GM21526 (cell line): ENCODE data around the gene DCAF10.
"Not testable (repeated sequence)": the region's sequence is repeated elsewhere in the genome, so short reads cannot be mapped to it uniquely, and the experiment has no call there.

ENCODE experiments used
- ATAC-seq: cut with Tn5 transposase; IDR thresholded peaks from one replicate; pipeline ENCODE4 v1.9.1; 2021; ENCODE audit warnings: moderate library complexity; ENCODE audit not compliant: unreplicated experiment, low FRiP score

Gene DCAF10, protein sequence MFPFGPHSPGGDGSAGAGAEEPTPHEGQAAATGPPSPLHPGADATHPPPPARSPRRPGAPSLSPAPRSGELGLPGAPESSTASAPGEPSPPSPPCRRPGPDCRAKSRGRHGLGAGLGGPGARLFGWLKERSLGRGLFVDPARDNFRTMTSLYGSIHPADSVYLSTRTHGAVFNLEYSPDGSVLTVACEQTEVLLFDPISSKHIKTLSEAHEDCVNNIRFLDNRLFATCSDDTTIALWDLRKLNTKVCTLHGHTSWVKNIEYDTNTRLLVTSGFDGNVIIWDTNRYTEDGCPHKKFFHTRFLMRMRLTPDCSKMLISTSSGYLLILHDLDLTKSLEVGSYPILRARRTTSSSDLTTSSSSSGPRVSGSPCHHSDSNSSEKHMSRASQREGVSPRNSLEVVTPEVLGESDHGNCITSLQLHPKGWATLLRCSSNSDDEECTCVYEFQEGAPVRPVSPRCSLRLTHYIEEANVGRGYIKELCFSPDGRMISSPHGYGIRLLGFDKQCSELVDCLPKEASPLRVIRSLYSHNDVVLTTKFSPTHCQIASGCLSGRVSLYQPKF

DNA sequence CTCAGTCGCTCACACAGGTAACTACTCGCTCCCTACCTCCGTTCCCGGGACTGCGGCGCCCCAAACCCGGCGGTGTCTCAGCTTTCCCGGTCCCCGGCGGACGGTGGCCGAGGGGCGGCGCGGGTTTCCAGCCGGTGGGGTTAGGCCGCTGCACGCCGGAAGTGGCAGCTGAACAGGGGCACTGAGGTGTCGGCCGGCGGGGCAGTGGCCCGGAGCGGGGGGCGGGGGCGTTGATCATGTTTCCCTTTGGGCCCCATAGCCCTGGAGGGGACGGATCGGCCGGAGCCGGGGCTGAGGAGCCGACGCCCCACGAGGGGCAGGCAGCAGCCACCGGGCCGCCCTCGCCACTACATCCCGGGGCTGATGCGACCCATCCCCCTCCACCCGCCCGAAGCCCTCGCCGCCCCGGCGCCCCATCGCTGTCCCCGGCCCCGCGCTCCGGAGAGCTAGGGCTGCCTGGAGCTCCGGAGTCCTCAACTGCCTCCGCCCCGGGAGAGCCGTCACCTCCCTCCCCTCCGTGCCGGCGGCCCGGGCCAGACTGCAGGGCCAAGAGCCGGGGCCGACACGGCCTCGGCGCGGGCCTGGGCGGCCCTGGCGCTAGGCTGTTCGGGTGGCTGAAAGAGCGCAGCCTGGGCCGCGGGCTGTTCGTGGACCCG is at the start of gene DCAF10:
Gene DCAF10, plus strand, starts transcription at position 167 of the 656 bp plus-strand sequence. Its CDS starts 70 bp downstream, at position 237.
- ATAC-seq, result peak; percentile 62

DNA sequence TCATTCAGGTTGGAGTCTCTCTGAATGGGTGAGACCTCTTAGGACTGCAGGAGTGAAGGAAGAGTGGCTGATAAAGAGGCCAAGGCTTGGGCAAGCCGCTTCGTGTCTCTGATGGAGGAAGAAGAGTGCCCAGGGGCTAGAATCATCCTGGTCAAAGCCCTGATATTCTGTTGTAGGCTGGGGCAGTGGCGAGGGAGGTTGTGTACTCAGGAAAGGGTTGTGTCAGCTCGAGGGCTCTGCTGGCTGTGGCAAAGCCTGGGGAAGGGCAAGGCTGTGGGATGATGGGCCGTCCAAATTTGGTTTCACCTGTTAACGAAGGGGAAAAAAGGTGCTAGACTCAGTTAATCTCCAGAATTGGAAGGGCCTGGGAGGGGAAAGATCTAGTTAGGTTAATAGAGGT is 49.4 kb upstream of the DCAF10 start:
- no peak for ATAC-seq

DNA sequence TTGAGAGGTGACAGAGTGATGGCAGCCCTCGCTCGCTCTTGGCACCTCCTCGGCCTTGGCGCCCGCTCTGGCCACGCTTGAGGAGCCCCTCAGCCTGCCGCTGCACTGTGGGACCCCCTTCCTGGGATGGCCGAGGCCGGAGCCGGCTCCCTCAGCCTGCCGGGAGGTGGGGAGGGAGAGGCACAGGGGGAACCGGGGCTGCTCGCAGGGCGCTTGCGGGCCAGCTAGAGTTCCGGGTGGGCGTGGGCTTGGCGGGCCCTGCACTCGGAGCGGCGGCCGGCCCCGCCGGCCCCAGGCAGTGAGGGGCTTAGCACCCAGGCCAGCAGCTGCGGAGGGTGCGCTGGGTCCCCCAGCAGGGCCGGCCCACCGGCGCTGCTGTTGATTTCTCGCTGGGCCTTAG is 48.9 kb upstream of the DCAF10 start:
- ATAC-seq, result not testable (repeated sequence)

DNA sequence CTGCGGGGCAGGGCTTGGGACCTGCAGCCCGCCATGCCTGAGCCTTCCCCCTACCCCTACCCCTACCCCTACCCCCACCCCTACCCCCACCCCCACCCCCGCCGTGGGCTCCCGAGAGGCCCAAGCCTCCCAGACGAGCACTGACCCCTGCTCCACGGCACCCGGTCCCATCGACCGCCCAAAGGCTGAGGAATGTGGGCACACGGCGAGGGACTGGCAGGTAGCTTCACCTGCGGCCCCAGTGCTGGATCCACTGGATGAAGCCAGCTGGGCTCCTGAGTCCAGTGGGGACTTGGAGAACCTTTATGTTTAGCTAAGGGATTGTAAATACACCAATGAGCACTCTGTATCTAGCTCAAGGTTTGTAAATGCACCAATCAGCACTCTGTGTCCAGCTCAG is 48.5 kb upstream of the DCAF10 start:
- not testable (repeated sequence) for ATAC-seq

DNA sequence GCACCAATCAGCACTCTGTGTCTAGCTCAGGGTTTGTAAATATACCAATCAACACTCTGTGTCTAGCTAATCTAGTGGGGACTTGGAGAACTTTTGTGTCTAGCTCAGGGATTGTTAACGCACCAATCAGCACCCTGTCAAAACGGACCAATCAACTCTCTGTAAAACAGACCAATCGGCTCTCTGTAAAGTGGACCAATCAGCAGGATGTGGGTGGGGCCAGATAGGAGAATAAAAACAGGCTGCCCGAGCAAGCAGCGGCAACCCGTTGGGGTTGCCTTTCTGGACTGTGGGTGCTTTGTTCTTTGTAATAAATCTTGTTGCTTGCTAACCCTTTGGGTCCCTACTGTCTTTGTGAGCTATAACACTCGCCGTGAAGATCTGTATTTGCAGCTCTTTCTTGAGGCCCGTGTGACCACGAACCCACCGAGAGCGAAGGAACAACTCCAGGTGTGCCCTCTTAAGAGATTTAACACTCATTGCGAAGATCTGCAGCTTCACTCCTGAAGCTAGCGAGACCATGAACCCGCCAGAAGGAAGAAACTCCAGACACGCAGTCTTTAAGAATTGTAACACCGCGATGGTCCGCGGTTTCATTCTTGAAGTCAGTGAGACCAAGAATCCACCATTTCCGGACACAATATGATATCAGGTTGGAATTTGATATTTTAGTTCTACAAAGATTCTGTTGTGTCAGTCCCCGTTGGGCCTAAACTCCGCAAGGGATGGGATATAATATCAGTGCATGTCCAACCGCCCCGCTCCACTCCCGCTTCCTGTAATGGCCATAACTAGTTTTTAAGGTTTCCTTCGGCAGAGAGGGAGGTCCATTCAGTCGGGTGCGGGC is 47.7 kb upstream of the DCAF10 start:
- ATAC-seq, result no peak

DNA sequence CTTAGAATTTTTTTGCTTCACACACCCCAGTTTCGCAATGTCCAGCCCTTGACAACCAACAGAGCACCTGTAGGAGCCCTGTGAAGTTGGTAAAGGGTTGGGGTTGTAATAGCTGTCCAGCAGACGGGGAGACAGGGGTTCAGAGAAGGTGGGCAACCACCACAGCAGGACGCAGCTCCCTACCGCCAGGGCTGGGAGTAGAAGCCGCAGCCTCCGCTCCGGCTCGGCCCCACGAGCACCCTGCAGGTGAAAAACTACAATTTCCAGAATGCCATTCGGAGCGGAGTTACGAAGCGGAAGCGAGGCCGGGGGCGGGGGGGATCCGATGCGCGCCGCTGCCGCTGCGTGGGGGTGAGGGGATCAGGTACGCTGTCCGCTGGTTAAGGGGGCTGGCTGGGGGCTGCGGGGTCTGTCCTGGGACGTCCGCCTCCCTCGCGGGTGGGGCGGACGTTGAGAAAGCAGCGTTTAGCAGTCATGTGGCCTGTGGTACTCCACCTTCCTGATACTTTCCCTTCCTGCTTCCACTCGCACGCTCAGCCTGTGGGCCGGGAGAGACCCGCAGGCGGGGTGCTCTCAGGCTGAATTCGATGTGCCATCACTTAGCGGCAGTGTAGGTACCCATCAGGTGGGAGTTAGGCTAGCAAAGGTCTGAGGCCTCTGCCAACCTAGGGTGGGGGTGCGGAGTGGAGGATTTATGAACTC is 47.0 kb upstream of the DCAF10 start, which contains the start of gene TRMT10B:
Gene TRMT10B, plus strand, starts transcription at position 317 of the 702 bp plus-strand sequence. CDS start 8,127 bp downstream, outside the sequence.
- ATAC-seq, result peak; percentile 86

DNA sequence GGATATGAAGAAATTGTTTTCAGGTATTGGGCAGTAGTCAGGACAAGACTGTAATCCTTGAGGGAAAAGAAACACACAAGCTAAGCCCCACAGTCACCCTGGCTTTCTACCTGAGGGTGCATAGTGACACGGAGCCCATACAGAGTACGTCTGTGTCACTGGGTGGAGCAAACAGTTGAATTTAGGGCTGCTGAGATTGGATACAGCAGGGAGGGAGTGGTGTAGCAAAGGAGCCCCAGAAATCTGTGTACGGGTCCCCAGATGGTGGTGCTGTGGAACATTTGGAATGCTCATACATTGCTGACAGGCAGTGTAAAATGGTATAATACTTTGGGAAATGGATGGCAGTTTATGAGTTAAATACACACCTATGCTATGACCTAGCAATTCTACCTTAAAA is 41.9 kb upstream of the DCAF10 start:
- ATAC-seq, result no peak

DNA sequence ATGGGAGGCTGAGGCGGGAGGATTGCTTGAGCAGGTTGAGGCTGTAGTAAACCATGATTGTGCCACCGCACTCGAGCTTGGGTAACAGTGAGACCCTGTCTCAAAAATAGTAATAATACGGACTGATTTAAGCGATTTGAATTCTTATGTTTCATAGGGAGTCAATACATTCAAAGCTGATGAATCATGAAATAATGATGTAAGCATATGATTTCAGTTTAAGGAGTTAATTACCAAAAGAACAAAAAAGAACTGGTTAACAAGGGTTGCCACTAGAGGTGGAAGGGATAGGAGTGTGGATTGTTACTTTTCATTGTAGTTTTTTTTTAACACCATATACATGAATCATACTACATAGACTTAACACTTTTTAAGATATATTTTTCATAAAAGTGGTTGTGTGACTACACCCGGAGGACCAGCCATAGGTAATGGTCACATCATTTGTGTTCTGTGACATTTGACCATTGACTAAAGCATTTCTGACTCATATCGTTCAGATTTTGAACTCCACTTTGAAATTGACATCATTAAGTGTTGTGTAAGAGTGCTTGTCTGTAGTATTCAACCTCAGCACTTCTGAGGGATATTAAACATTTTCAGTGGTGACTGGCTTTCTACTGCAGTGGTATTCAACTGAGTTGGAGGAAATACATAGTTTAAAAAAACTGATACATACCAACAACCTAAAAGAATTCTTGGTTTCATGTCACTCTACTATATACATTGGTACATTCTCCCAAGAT is 40.0 kb upstream of the DCAF10 start:
- no peak for ATAC-seq

DNA sequence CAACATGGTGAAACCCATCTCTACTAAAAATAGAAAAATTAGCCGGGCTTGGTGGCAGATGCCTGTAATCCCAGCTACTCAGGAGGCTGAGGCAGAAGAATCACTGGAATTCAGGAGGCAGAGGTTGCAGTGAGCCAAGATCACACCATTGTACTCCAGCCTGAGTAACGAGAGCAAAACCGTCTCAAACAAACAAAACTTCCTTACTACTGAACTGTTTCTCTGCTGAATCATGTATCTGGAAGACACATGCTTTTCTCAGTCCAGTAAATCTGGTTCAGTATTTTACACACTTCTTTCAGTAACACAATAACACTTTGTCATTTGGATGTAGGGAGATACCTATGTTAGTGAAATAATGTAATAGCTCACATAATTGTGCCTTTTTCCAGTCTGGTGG is 39.1 kb upstream of the DCAF10 start:
- ATAC-seq, result no peak

DNA sequence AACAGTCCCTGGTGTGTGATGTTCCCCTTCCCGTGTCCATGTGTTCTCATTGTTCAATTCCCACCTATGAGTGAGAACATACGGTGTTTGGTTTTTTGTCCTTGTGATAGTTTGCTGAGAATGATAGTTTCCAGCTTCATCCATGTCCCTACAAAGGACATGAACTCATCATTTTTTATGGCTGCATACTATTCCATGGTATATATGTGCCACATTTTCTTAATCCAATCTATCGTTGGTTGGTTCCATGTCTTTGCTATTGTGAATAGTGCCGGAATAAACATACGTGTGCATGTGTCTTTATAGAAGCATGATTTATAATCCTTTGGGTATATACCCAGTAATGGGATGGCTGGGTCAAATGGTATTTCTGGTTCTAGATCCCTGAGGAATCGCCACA is 35.3 kb upstream of the DCAF10 start:
- not testable (repeated sequence) for ATAC-seq

DNA sequence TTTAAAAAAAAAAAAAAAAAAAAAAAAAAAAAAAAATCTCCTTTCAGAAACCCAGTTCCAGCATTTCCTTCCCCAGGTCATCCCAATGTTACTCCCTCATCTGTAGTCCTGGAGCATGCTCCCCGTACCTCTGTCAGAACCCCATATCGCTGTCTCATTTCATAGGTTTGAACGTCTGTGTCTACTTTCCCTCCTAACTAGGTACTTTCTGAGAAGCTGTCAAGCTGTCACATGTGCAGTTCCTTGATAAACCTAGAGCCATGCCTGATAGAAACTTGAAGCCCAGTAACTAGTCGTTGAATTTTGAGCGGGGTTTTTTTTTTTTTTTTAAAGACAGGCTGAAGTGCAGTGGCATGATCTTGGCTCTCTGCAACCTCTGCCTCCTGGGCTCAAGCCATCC is 31.3 kb upstream of the DCAF10 start:
- ATAC-seq, result no peak

DNA sequence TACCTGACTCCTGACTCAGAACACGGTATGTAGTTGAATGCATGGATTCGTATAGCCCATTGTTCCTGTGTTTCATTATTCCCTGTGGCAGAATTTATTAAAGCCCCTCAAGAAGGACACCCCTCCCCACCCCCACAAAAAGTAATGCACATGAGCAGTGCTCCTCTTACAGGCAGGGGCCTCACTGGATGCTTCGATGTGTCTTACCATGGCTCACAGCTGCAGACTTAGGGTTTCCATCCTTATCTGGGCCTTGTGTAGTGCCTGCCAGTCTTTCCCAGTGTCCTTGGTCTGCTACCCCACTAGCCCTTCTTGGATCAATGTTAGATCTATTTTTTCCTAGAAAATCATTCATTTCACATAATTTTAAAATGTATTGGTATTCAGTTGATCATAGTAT is 30.6 kb upstream of the DCAF10 start:
- ATAC-seq, result no peak

DNA sequence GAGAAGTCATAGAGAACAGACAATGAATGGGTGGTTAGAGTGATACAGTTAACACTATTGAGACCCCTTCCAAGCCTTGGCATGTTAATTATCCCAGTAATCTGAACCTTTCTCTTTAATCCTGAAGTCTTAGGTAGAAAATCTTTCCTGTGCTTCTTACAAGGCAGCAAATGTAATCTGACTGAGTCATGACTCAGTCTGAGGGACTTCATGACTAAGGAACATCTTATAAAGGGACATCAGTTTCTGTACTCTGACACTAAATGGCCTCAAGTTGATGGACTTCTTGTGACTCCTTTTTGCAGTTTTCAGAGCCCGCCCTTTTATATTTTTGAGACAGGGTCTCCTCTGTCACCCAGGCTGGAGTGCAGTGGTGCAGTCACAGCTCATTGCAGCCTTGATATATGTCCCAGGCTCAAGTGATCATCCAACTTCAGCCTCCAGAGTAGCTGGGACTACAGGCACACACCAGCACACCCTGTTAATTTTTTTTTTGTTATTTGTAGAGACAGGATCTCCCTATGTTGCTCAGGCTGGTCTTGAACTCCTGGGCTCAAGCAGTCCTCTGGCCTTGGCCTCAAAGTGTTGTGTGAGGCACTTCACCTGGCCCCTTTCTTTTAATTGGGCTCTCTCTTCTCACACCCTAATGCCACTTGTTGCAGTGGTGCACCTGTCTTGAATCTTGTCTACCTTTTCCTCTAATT is 25.2 kb upstream of the DCAF10 start:
- no peak for ATAC-seq

DNA sequence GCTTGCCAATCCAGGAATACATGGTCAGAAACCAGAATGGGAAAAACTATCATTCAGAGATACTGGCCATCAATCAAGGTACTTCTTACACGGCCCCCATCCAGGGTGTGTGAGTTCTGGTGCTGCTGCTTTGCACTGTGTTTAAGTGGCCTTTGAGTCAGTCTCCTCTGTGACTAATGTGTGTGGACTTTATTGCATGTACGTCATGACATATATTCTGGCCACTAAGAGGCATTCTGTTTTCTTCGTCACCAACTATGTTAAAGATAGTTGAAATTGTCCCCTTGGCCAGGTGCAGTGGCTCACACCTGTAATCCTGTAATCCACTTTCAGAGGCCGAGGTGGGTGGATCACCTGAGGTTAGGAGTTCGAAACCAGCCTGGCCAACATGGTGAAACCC is 24.3 kb upstream of the DCAF10 start:
- ATAC-seq, result no peak

DNA sequence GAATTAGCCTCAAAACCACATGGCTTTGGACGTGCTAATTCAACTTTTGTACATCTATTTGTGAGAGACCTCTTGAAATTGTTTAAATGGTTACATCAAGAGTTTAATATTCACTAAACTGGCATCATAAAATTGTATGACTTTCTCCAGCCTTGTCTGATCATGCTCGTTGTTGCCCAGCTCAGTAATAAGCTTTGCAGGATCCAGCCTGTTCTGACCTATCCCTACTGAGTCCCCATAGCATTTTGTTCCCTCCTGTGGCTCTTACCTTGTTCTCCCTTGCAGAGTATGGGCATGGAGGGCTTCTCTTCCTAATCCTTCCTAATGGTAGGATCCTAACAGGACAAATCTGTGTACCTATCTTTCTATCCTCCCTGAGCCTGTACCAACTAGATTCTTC is 22.1 kb upstream of the DCAF10 start:
- no peak for ATAC-seq

DNA sequence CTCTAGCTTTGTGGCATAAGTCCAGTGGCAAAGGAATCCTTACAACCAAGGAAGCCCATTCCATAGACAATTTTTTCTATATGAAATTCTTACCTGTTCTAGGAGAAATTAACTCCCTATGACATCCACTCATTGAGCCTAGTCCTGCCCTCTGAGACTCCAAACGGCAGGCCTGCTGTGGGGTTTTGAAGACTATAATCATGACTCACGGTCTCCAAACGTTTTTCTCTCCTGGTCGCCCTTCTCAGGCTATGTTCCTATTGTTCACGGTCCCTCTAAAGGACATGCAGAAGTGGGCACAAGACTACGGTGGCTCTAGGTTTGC is 16.3 kb upstream of the DCAF10 start:
- no peak for ATAC-seq

DNA sequence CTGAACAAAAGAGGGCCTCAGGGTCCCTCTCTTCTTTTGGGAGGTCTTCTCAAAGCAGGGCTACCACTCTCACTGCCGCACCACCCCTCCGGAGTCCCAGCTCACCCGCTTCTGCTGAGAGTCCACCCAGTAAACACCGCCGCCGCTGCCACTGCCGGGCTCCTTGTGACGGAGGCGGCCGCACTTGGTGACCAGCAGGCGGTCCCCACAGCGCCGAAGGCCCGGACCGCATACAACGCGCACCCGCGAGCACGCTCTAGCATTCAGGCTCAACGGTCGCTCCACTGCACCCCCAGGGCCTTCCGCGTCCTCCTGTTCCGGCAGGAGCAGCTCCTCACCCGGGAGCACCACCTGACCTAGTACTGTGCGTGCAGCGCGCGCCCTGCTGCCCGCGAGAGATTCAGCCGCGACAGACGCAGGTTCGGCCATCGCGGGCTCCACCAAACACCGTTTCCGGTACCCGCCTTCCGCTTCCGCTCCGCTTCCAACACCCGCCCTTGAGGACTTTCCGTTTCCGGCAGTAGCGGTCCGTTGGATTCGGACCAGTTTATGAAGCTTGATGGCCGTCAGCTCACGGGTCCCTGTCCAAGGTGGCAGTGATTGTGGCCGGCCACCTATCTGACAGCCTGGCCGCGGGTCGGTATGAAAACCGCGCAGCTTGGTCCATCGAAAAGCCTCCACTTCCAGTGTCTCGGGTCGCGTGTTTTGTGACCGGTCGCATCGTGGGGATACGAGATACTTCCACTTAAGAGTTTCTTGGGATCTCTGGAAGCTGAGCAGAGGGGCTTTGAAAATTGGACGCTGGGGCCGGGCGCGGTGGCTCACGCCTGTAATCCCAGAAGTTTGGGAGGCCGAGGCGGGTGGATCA is 15.7 kb upstream of the DCAF10 start, which contains the start of gene EXOSC3:
Gene EXOSC3, minus strand, starts transcription at position 449 of the 868 bp plus-strand sequence. Its CDS starts 20 bp downstream, at position 429.
- ATAC-seq, result peak; percentile 85

DNA sequence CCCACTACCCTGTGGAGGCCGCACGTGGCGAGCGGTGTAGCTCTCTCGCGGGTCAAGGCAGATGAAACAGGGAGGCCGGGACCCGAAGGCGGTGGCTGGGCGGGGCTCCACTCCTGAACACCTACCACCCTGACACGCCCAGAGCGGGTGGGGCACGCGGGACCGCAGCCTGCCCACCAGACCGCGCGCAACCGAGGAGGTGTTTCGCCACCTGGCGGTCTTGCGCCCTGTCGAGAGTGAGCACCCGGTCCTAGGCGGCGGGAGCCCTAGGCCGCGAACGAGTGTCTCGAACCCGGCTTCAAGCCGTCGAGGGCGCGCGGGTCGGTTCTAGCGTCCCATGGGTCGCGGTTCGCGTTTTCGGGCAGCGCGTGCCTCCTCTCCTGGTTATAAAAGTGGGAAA is 13.5 kb upstream of the DCAF10 start:
- no peak for ATAC-seq
